AG04450 (cell line): ENCODE data around the gene ARL3. TPM values are rescaled to one million over a fixed set of nuclear protein-coding genes. Genes with fewer than 3 reads are reported as not detected.

ENCODE experiments used
- CTCF ChIA-PET: fragments of 300-600, 350-600 bp; formaldehyde crosslinking; extraction: SDS; loops from one replicate; lab custom pipeline; 2022; ENCODE audit warnings: antibody characterized with exemption, inconsistent platforms; lab: Charles Lee
- POLR2A ChIA-PET: fragments of 350-600 bp; formaldehyde crosslinking; extraction: SDS; loops from one replicate; lab custom pipeline; 2021; ENCODE audit warnings: antibody characterized with exemption, inconsistent platforms; lab: Yijun Ruan, JAX
- DNase-seq: peaks from one replicate; pipeline ENCODE4 v3.0.0-alpha.2; 2011; ENCODE audit warnings: low read depth, low spot score
- H3K27ac ChIP-seq: one replicate; pipeline ENCODE4 v1.5.1; 2012; ENCODE audit warnings: low read depth, low read length, control low read depth
- H3K27me3 ChIP-seq: one replicate; pipeline ENCODE4 v1.6.0; 2012; ENCODE audit warnings: low read length; ENCODE audit not compliant: control insufficient read depth, insufficient read depth
- H3K4me3 ChIP-seq: 2 replicates; pipeline ENCODE4 v1.5.1; 2011; ENCODE audit warnings: mild to moderate bottlenecking, low read depth, low read length, control low read depth
- H3K9me3 ChIP-seq: 2 replicates; pipeline ENCODE4 v1.5.1; 2012; ENCODE audit warnings: low read length; ENCODE audit not compliant: control insufficient read depth, insufficient read depth
- CTCF ChIP-seq: IDR thresholded peaks from 2 replicates; pipeline ENCODE4 v1.5.1; 2011; ENCODE audit warnings: low read depth, low read length, control low read depth, inconsistent platforms
- polyA plus RNA-seq: library from polyadenylated mRNA; depleted of rRNA; stranded (reverse); fragments of >200 nt; gene quantifications from 2 replicates; pipeline ENCODE4 v1.2.3, GENCODE V29; 2011

ARL3 gene
- polyA plus RNA-seq, 1 experiment = 19.2 TPM

GRCh38 chr10:102630663-102631062 lies 83.5 kb downstream of the ARL3 start:
- no peak for DNase-seq
- H3K27ac ChIP-seq = peak overlapping the region; percentile 99
- TF ChIP-seq CTCF = no peak
- H3K9me3 ChIP-seq = no peaks in the 10 kb centered on the region; the same call in 1 of the 2 replicates
- no peak overlapping the region for H3K4me3 ChIP-seq
- CTCF ChIA-PET = no interaction called here
- no peaks in the 10 kb centered on the region for H3K27me3 ChIP-seq
- POLR2A ChIA-PET = interaction anchor here (1.7 kb wide), 1 partner anchor 14 kb away, joined by 11 read pairs; the partner anchor contains the start of gene TRIM8

- Histone ChIP-seq H3K9me3 (no peaks in the 10 kb centered on the region; the same call in 1 of the 2 replicates), H3K27ac (peak overlapping the region; percentile 99), H3K27me3 (no peaks in the 10 kb centered on the region), H3K4me3 (no peak overlapping the region)
- ChIA-PET POLR2A (interaction anchor here (0.6 to 1.7 kb wide), 12 partner anchors 9 to 478 kb away, joined by 3 to 11 read pairs (median 4); partner anchors contain the start of genes SUFU and TRIM8), CTCF (interaction anchor here (1.1 to 1.2 kb wide), 2 partner anchors 126 to 272 kb away, joined by 3 to 5 read pairs; partner anchors contain the start of gene SUFU)
- DNase-seq = peak; percentile 74
- no peak for TF ChIP-seq CTCF
Measured at GRCh38 chr10:102629661-102630614, 84.3 kb downstream of the ARL3 start.

GRCh38 chr10:102628451-102628911 lies 85.7 kb downstream of the ARL3 start:
- TF ChIP-seq CTCF = peak; percentile 11; the same call in 1 of the 2 replicates
- H3K27me3 ChIP-seq = no peaks in the 10 kb centered on the region
- DNase-seq = no peak
- peaks cover 7% of the 10 kb centered on the region for H3K9me3 ChIP-seq
- POLR2A ChIA-PET = interaction anchor here (0.6 to 2.4 kb wide), 3 partner anchors 13 to 862 kb away, joined by 3 to 14 read pairs (median 4); no protein-coding TSS in a partner anchor
- CTCF ChIA-PET = interaction anchor here (0.9 to 1.2 kb wide), 3 partner anchors 33 to 273 kb away, joined by 3 to 4 read pairs (median 3); no protein-coding TSS in a partner anchor
- H3K4me3 ChIP-seq = no peak overlapping the region
- peak overlapping the region; percentile 99 for H3K27ac ChIP-seq

- H3K27ac ChIP-seq = peak overlapping the region; percentile 99
- no peak overlapping the region for H3K4me3 ChIP-seq
- DNase-seq = no peak
- no peak for TF ChIP-seq CTCF
- H3K27me3 ChIP-seq = no peaks in the 10 kb centered on the region
- CTCF ChIA-PET = interaction anchor here (0.8 to 1.0 kb wide), 3 partner anchors 32 to 234 kb away, joined by 3 to 4 read pairs (median 3); no protein-coding TSS in a partner anchor
- peaks cover 8% of the 10 kb centered on the region for H3K9me3 ChIP-seq
- POLR2A ChIA-PET = interaction anchor here (0.6 to 2.4 kb wide), 4 partner anchors 14 to 862 kb away, joined by 3 to 14 read pairs (median 4); no protein-coding TSS in a partner anchor
Measured at GRCh38 chr10:102627736-102628293, 86.4 kb downstream of the ARL3 start.
